GM12801 (cell line): ENCODE data around the gene ELOVL6.

ENCODE experiments used
- CTCF ChIP-seq: IDR thresholded peaks from one replicate; pipeline ENCODE4 v1.5.1; 2011; ENCODE audit warnings: control low read depth; ENCODE audit not compliant: insufficient read length; ENCODE audit errors: extremely low read depth

ELOVL6 gene

GRCh38 chr4:110135076-110135475 is 63.3 kb downstream of the ELOVL6 start:
- TF ChIP-seq CTCF = no peak

- TF ChIP-seq CTCF = no peak
These were observed 64.0 kb downstream of the ELOVL6 start for GRCh38 chr4:110134269-110134869.

- TF ChIP-seq CTCF = no peak
These were observed 65.3 kb downstream of the ELOVL6 start for GRCh38 chr4:110132816-110133719.

GRCh38 chr4:110131916-110132315 is 66.5 kb downstream of the ELOVL6 start:
- no peak for TF ChIP-seq CTCF

- TF ChIP-seq CTCF = no peak
These were observed 67.6 kb downstream of the ELOVL6 start for GRCh38 chr4:110130576-110131358.

GRCh38 chr4:110129544-110129943 is 68.9 kb downstream of the ELOVL6 start:
- TF ChIP-seq CTCF = no peak

GRCh38 chr4:110128472-110128919 is 69.9 kb downstream of the ELOVL6 start:
- no peak for TF ChIP-seq CTCF
